Neural crest cell (in vitro differentiated cells): ENCODE measurements around the gene ABHD13. TPM values are rescaled to one million over a fixed set of nuclear protein-coding genes. Genes with fewer than 3 reads are reported as not detected.

ENCODE experiments used
- DNase-seq: peaks from one replicate; pipeline ENCODE4 v3.0.0; 2021; ENCODE audit warnings: low read depth, mixed read lengths, low spot score
- H3K27ac Mint-ChIP-seq: one replicate; pipeline ENCODE4 v1.8.0; 2021; ENCODE audit warnings: mild to moderate bottlenecking, mixed read lengths; ENCODE audit not compliant: unreplicated experiment
- H3K27me3 Mint-ChIP-seq: 2 replicates; pipeline ENCODE4 v1.8.0; 2021; ENCODE audit warnings: low read depth, mild to moderate bottlenecking, mixed read lengths
- H3K36me3 Mint-ChIP-seq: 2 replicates; pipeline ENCODE4 v1.8.0; 2021; ENCODE audit warnings: low read depth, mild to moderate bottlenecking, mixed read lengths
- H3K4me1 Mint-ChIP-seq: 2 replicates; pipeline ENCODE4 v1.8.0; 2021; ENCODE audit warnings: mixed read lengths
- H3K4me3 Mint-ChIP-seq: one replicate; pipeline ENCODE4 v1.8.0; 2021; ENCODE audit warnings: mild to moderate bottlenecking, mixed read lengths
- H3K9me3 Mint-ChIP-seq: 2 replicates; pipeline ENCODE4 v1.8.0; 2021; ENCODE audit warnings: mixed read lengths
- CTCF ChIP-seq: fragments of 200-600 bp; sonication (generic); conservative IDR thresholded peaks from 2 replicates; pipeline ENCODE4 v1.5.0; 2021; ENCODE audit warnings: antibody characterized with exemption, mild to moderate bottlenecking
- total RNA-seq: library from RNA; stranded (reverse); gene quantifications from 2 replicates; pipeline ENCODE4 v1.2.1, GENCODE V29; 2021

ABHD13 gene
- total RNA-seq, 1 donor from 2014 or later: 8.1 TPM

- DNase-seq: no peak
- no peaks in the 10 kb centered on the region for H3K27me3 Mint-ChIP-seq
- no peak for TF ChIP-seq CTCF
- H3K27ac Mint-ChIP-seq: no peak overlapping the region
- no peak overlapping the region for H3K4me3 Mint-ChIP-seq
- no peaks in the 10 kb centered on the region for H3K36me3 Mint-ChIP-seq
- H3K4me1 Mint-ChIP-seq: no peaks in the 10 kb centered on the region
- H3K9me3 Mint-ChIP-seq: peaks cover 3% of the 10 kb centered on the region
Measured at GRCh38 chr13:108185223-108185622, 33.0 kb upstream of the ABHD13 start.

- no peak overlapping the region for H3K27ac Mint-ChIP-seq
- TF ChIP-seq CTCF: no peak
- no peak overlapping the region for H3K4me3 Mint-ChIP-seq
- H3K36me3 Mint-ChIP-seq: no peaks in the 10 kb centered on the region
- H3K4me1 Mint-ChIP-seq: no peaks in the 10 kb centered on the region
- no peak for DNase-seq
- no peaks in the 10 kb centered on the region for H3K27me3 Mint-ChIP-seq
- peaks cover 6% of the 10 kb centered on the region for H3K9me3 Mint-ChIP-seq
Measured at GRCh38 chr13:108188260-108188659, 29.9 kb upstream of the ABHD13 start.

- H3K36me3 Mint-ChIP-seq: no peaks in the 10 kb centered on the region
Measured at GRCh38 chr13:108190897-108191296, 27.3 kb upstream of the ABHD13 start.

GRCh38 chr13:108193806-108194205 is 24.4 kb upstream of the ABHD13 start:
- H3K27me3 Mint-ChIP-seq: peaks cover 4% of the 10 kb centered on the region
- H3K4me3 Mint-ChIP-seq: no peak overlapping the region
- no peaks in the 10 kb centered on the region for H3K4me1 Mint-ChIP-seq
- no peak overlapping the region for H3K27ac Mint-ChIP-seq
- TF ChIP-seq CTCF: no peak
- DNase-seq: no peak
- peaks cover 7% of the 10 kb centered on the region for H3K9me3 Mint-ChIP-seq
- H3K36me3 Mint-ChIP-seq: no peaks in the 10 kb centered on the region

More at GRCh38 chr13:108190897-108191296, 27.3 kb upstream of the ABHD13 start:
- Mint-ChIP-seq H3K27me3 (no peaks in the 10 kb centered on the region), H3K9me3 (peaks cover 6% of the 10 kb centered on the region), H3K4me3 (no peak overlapping the region), H3K27ac (no peak overlapping the region), H3K4me1 (no peaks in the 10 kb centered on the region)
- no peak for TF ChIP-seq CTCF
- DNase-seq: no peak

- Mint-ChIP-seq H3K4me1 (no peaks in the 10 kb centered on the region), H3K9me3 (peaks cover 9% of the 10 kb centered on the region), H3K27me3 (peaks cover 4% of the 10 kb centered on the region), H3K27ac (no peak overlapping the region), H3K4me3 (no peak overlapping the region), H3K36me3 (no peaks in the 10 kb centered on the region)
- no peak for TF ChIP-seq CTCF
- DNase-seq: no peak
Measured at GRCh38 chr13:108194435-108194936, 23.7 kb upstream of the ABHD13 start.
